GM23248 (cell line): Measurements from ENCODE around the gene NEMF. TPM values are rescaled to one million over a fixed set of nuclear protein-coding genes. Genes with fewer than 3 reads are reported as not detected.

Experiments
- DNase-seq: peaks from one replicate; pipeline ENCODE4 v3.0.0-alpha.2; 2015
- H2AFZ ChIP-seq: fragments of 200-600 bp; sonication (generic); 2 replicates; pipeline ENCODE4 v1.6.1; 2016; ENCODE audit warnings: antibody characterized with exemption
- H3F3A ChIP-seq: fragments of 200-600 bp; sonication (generic); 2 replicates; pipeline ENCODE4 v1.6.1; 2016; ENCODE audit warnings: mild to moderate bottlenecking, antibody characterized with exemption, mixed run types; ENCODE audit not compliant: insufficient read depth
- H3K27ac ChIP-seq: fragments of 200-600 bp; sonication (generic); 2 replicates; pipeline ENCODE4 v1.5.1; 2016; ENCODE audit warnings: mild to moderate bottlenecking
- H3K27me3 ChIP-seq: fragments of 200-600 bp; sonication (generic); replicated peaks from 2 replicates; pipeline ENCODE4 v1.6.1; 2016; ENCODE audit warnings: mild to moderate bottlenecking; ENCODE audit not compliant: insufficient read depth
- H3K36me3 ChIP-seq: fragments of 200-600 bp; sonication (generic); 2 replicates; pipeline ENCODE4 v1.6.1; 2016; ENCODE audit warnings: low read depth, mild to moderate bottlenecking
- H3K4me1 ChIP-seq: fragments of 200-600 bp; sonication (generic); 2 replicates; pipeline ENCODE4 v1.6.1; 2016; ENCODE audit warnings: mild to moderate bottlenecking; ENCODE audit not compliant: insufficient read depth
- H3K4me2 ChIP-seq: fragments of 200-600 bp; sonication (generic); one replicate; pipeline ENCODE4 v1.6.1; 2016; ENCODE audit warnings: mild to moderate bottlenecking; ENCODE audit not compliant: unreplicated experiment
- H3K4me3 ChIP-seq: fragments of 200-600 bp; sonication (generic); 2 replicates; pipeline ENCODE4 v1.5.1; 2016; ENCODE audit warnings: mild to moderate bottlenecking
- H3K79me2 ChIP-seq: fragments of 200-600 bp; sonication (generic); 2 replicates; pipeline ENCODE4 v1.6.1; 2016; ENCODE audit warnings: mild to moderate bottlenecking; ENCODE audit not compliant: insufficient read depth
- H3K9ac ChIP-seq: fragments of 200-600 bp; sonication (generic); 2 replicates; pipeline ENCODE4 v1.6.1; 2016; ENCODE audit warnings: mild to moderate bottlenecking
- H3K9me2 ChIP-seq: fragments of 200-600 bp; sonication (generic); 2 replicates; pipeline ENCODE4 v1.6.1; 2016; ENCODE audit warnings: mixed run types, mild to moderate bottlenecking, moderate library complexity; ENCODE audit not compliant: insufficient read depth
- H3K9me3 ChIP-seq: fragments of 200-600 bp; sonication (generic); one replicate; pipeline ENCODE4 v1.6.1; 2017; ENCODE audit warnings: low read depth
- H4K20me1 ChIP-seq: fragments of 200-600 bp; sonication (generic); 2 replicates; pipeline ENCODE4 v1.6.0; 2016; ENCODE audit not compliant: insufficient read depth
- EZH2 ChIP-seq: fragments of 200-600 bp; sonication (generic); IDR thresholded peaks from 2 replicates; pipeline ENCODE4 v1.6.1; 2018; ENCODE audit warnings: antibody characterized with exemption, mild to moderate bottlenecking; ENCODE audit not compliant: insufficient read depth, poor library complexity, severe bottlenecking
- EZH2phosphoT487 ChIP-seq: fragments of 200-600 bp; sonication (generic); IDR thresholded peaks from 2 replicates; pipeline ENCODE4 v1.6.1; 2018; ENCODE audit warnings: antibody characterized with exemption, moderate library complexity, mild to moderate bottlenecking, low read depth; ENCODE audit not compliant: insufficient read depth
- WGBS, 2 experiments: methylation state at CpG; one replicate each; pipeline ENCODE4 v1.1.6; 2015 to 2017; ENCODE audit warnings: low lambda C conversion rate in 2 of 2, low coverage in 1 of 2; ENCODE audit errors: missing lambda C conversion rate in 2 of 2; 5-methylcytosine and 5-hydroxymethylcytosine counted together
- in situ Hi-C: fragments of 300-500 bp; cut with MboI; formaldehyde crosslinking; loops from 2 replicates; pipeline ENCODE4 v1.15.0; 2020
- polyA plus RNA-seq: library from polyadenylated mRNA; unstranded; fragments of >200 nt; fragmentation: Nextera tagmentation; extraction: Ambion mirVana; gene quantifications from 2 replicates; pipeline ENCODE4 v1.2.1, GENCODE V29; 2016
- small RNA-seq: library from RNA; depleted of rRNA; stranded (forward); fragments of <200 nt; gene quantifications from one replicate; pipeline ENCODE3, GENCODE V24; 2014; ENCODE audit warnings: low read depth, low replicate concordance
- total RNA-seq: library from RNA; depleted of rRNA; stranded (reverse); fragments of >200 nt; shearing (Covaris generic); gene quantifications from 2 replicates; pipeline ENCODE4 v1.2.3, GENCODE V29; 2014; rRNA removed

Gene NEMF
- total and polyA plus RNA-seq, 2 experiments from 2014 or later = 56.5 to 65.9 TPM

DNA sequence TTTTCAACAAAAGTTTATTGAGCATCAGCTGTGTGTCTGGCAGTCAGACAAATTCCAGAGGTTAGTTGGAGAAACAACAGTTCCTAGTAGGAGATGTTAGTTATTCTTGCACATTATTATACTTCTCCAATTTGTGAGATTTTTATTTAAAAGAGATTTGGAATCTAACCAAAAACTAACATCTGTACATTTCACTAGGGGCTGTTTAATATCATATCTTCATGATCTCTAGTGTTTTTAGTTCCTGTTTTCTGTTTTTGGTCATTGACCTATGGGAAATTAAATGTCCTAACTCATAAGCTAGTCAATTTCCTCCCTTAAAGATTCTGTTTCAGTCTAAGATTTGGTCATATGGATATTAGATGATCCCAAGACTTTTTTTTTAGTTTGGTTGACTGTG, 118.8 kb downstream of the NEMF start:
- H3K36me3 ChIP-seq = no peaks in the 10 kb centered on the region
- H2AFZ ChIP-seq = no peak overlapping the region
- H3K4me2 ChIP-seq = no peak overlapping the region
- H3K4me1 ChIP-seq = no peaks in the 10 kb centered on the region
- no peaks in the 10 kb centered on the region for H3K27me3 ChIP-seq
- no peaks in the 10 kb centered on the region for H3F3A ChIP-seq
- H3K9me2 ChIP-seq = no peaks in the 10 kb centered on the region; the same call in 1 of the 2 replicates
- H3K4me3 ChIP-seq = no peak overlapping the region
- H3K9ac ChIP-seq = no peak overlapping the region
- no peaks in the 10 kb centered on the region for H4K20me1 ChIP-seq
- DNase-seq = no peak
- no peaks in the 10 kb centered on the region for H3K9me3 ChIP-seq
- H3K79me2 ChIP-seq = no peaks in the 10 kb centered on the region
- in situ Hi-C loops = no loop called here
- H3K27ac ChIP-seq = no peak overlapping the region
- no peak for TF ChIP-seq EZH2
- no peak for TF ChIP-seq EZH2phosphoT487

- Histone ChIP-seq H3F3A (no peaks in the 10 kb centered on the region), H3K9ac (no peak overlapping the region), H3K36me3 (no peaks in the 10 kb centered on the region), H3K9me3 (no peaks in the 10 kb centered on the region), H3K27me3 (no peaks in the 10 kb centered on the region), H2AFZ (no peak overlapping the region), H3K4me2 (no peak overlapping the region), H3K9me2 (no peaks in the 10 kb centered on the region; the same call in 1 of the 2 replicates), H3K4me1 (no peaks in the 10 kb centered on the region), H3K4me3 (no peak overlapping the region), H3K79me2 (no peaks in the 10 kb centered on the region), H3K27ac (no peak overlapping the region), H4K20me1 (no peaks in the 10 kb centered on the region)
- in situ Hi-C loops = no loop called here
- WGBS, 2 experiments = 82 to 84% methylated on average over 3 of the region's 3 CpGs
- no peak for TF ChIP-seq EZH2
- TF ChIP-seq EZH2phosphoT487 = no peak
- no peak for DNase-seq
These were observed 119.7 kb downstream of the NEMF start for GRCh38 chr14:49732896-49733295.

Small RNA genes within 50 kb of the gene (small RNA-seq; reads per million reads assigned to genes)
- gene RF00019 = not detected
- 29.5 reads per million, percentile 91 among the genes with 10 or more reads in this experiment for gene RN7SL2
- gene RN7SL3 = 2.8 reads per million, percentile 71 among the genes with 10 or more reads in this experiment
- not detected for gene RNU6-189P
- gene RNU6-539P = not detected

Other genes with a start within 250 kb of the NEMF start
- 89.8 and 92.5 TPM in 2 replicates for gene RPL36AL, start 232.2 kb downstream of the NEMF start, total RNA-seq
- gene RPL36AL, start 232.2 kb downstream of the NEMF start, polyA plus RNA-seq = 240 and 253 TPM in 2 replicates
- gene MGAT2, start 232.0 kb downstream of the NEMF start, total RNA-seq = 92.9 and 105 TPM in 2 replicates
- 40.2 and 41.9 TPM in 2 replicates for gene MGAT2, start 232.0 kb downstream of the NEMF start, polyA plus RNA-seq
- gene DNAAF2, start 217.5 kb downstream of the NEMF start, total RNA-seq = 11.0 and 11.1 TPM in 2 replicates
- gene DNAAF2, start 217.5 kb downstream of the NEMF start, polyA plus RNA-seq = 11.1 and 12.8 TPM in 2 replicates
- gene POLE2, start 164.6 kb downstream of the NEMF start, total RNA-seq = 5.5 and 13.5 TPM in 2 replicates
- 5.2 TPM in 2 replicates for gene POLE2, start 164.6 kb downstream of the NEMF start, polyA plus RNA-seq
- gene KLHDC1, start 159.7 kb downstream of the NEMF start, total RNA-seq = 3.4 and 5.0 TPM in 2 replicates
- 3.0 and 4.1 TPM in 2 replicates for gene KLHDC1, start 159.7 kb downstream of the NEMF start, polyA plus RNA-seq
- gene KLHDC2, start 84.6 kb downstream of the NEMF start, total RNA-seq = 73.9 and 82.8 TPM in 2 replicates
- gene KLHDC2, start 84.6 kb downstream of the NEMF start, polyA plus RNA-seq = 84.9 and 85.7 TPM in 2 replicates
- 88.3 and 92.5 TPM in 2 replicates for gene ARF6, start 40.3 kb upstream of the NEMF start, total RNA-seq
- 120 and 123 TPM in 2 replicates for gene ARF6, start 40.3 kb upstream of the NEMF start, polyA plus RNA-seq